H1 (cell line): ENCODE measurements around the gene GARNL3. TPM values are rescaled to one million over a fixed set of nuclear protein-coding genes. Genes with fewer than 3 reads are reported as not detected.

Source experiments
- CTCF ChIA-PET: fragments of 300-600 bp; sonication (Branson Sonifier 250); formaldehyde crosslinking; loops from one replicate; lab custom pipeline; 2021; ENCODE audit not compliant: partially characterized antibody; lab: Charles Lee
- POLR2A ChIA-PET: fragments of 300-600 bp; sonication (Branson Sonifier 250); formaldehyde crosslinking; loops from one replicate; lab custom pipeline; 2021; ENCODE audit warnings: inconsistent platforms; ENCODE audit not compliant: partially characterized antibody; lab: Charles Lee
- DNase-seq, 2 experiments: peaks; one replicate each; pipeline versions ENCODE4 v3.0.0 to v3.0.0-alpha.2; 2010 to 2022; ENCODE audit warnings: low spot score in 2 of 2, low read depth in 1 of 2, mixed read lengths in 1 of 2
- FAIRE-seq: peaks from 2 replicates; lab custom pipeline; 2011; peaks lifted over from hg19 to GRCh38; lab: Jason Lieb, UNC
- H2AFZ ChIP-seq: 2 replicates; pipeline ENCODE4 v1.8.1; 2012; ENCODE audit warnings: low read length, inconsistent platforms
- H2AK5ac ChIP-seq: 2 replicates; pipeline ENCODE4 v1.6.1; 2013; ENCODE audit warnings: low read depth, low read length
- H2BK120ac ChIP-seq: replicated peaks from 2 replicates; pipeline ENCODE3; 2013; ENCODE audit warnings: low read depth, low read length, inconsistent platforms
- H2BK12ac ChIP-seq: 2 replicates; pipeline ENCODE4 v1.6.1; 2013; ENCODE audit warnings: low read depth, low read length
- H2BK15ac ChIP-seq: 2 replicates; pipeline ENCODE4 v1.6.1; 2013; ENCODE audit warnings: low read length
- H2BK20ac ChIP-seq: 2 replicates; pipeline ENCODE4 v1.6.1; 2013; ENCODE audit warnings: low read length
- H2BK5ac ChIP-seq: 2 replicates; pipeline ENCODE4 v1.6.1; 2013; ENCODE audit warnings: low read depth, low read length
- H3K14ac ChIP-seq: 2 replicates; pipeline ENCODE4 v1.6.1; 2013; ENCODE audit warnings: inconsistent platforms; ENCODE audit not compliant: insufficient read length
- H3K18ac ChIP-seq: 2 replicates; pipeline ENCODE4 v1.6.1; 2013; ENCODE audit warnings: low read length; ENCODE audit errors: extremely low read depth
- H3K23ac ChIP-seq: 2 replicates; pipeline ENCODE4 v1.6.1; 2013; ENCODE audit warnings: inconsistent platforms; ENCODE audit not compliant: insufficient read length
- H3K23me2 ChIP-seq: 2 replicates; pipeline ENCODE4 v1.6.1; 2013; ENCODE audit warnings: low read depth, low read length
- H3K27ac ChIP-seq: 2 replicates; pipeline ENCODE4 v1.6.1; 2011; ENCODE audit warnings: low read depth, low read length, inconsistent platforms
- H3K27me3 ChIP-seq, 4 experiments: replicated peaks in 1 of 4; 1 replicate in 1 of 4; 2 replicates in 3 of 4; pipeline versions ENCODE4 v1.6.1 to v1.8.1; 2011 to 2013; ENCODE audit warnings: low read length in 3 of 4, mild to moderate bottlenecking in 3 of 4, inconsistent platforms in 2 of 4, mixed read lengths in 2 of 4, moderate library complexity in 1 of 4; ENCODE audit not compliant: control insufficient read depth in 3 of 4, insufficient read depth in 3 of 4; ENCODE audit errors: extremely low read depth in 1 of 4
- H3K36me3 ChIP-seq, 4 experiments: 2 replicates each; pipeline versions ENCODE4 v1.6.1 to v1.8.1; 2011 to 2013; ENCODE audit warnings: mild to moderate bottlenecking in 4 of 4, low read length in 3 of 4, moderate library complexity in 2 of 4, control low read depth in 1 of 4, inconsistent platforms in 1 of 4; ENCODE audit not compliant: insufficient read depth in 4 of 4, control insufficient read depth in 2 of 4
- H3K4ac ChIP-seq: replicated peaks from 2 replicates; pipeline ENCODE3; 2013; ENCODE audit warnings: low read length, low read depth, mixed read lengths, inconsistent platforms; ENCODE audit not compliant: insufficient read length
- H3K4me1 ChIP-seq, 4 experiments: replicated peaks in 1 of 4; 1 replicate in 1 of 4; 2 replicates in 3 of 4; pipeline versions ENCODE4 v1.6.1 to v1.8.1; 2011 to 2013; ENCODE audit warnings: low read length in 3 of 4, inconsistent platforms in 2 of 4, mixed read lengths in 1 of 4; ENCODE audit not compliant: insufficient read depth in 4 of 4, control insufficient read depth in 3 of 4
- H3K4me2 ChIP-seq, 2 experiments: 2 replicates each; pipeline versions ENCODE4 v1.6.1 to v1.8.1; 2011 to 2013; ENCODE audit warnings: low read depth in 2 of 2, low read length in 2 of 2, control low read depth in 1 of 2, inconsistent platforms in 1 of 2, mild to moderate bottlenecking in 1 of 2; ENCODE audit not compliant: insufficient read depth in 1 of 2
- H3K4me3 ChIP-seq, 4 experiments: fragments of 200-600, 300-600 bp in 1 of 4; sonication (generic), shearing (Covaris generic), sonication (Bioruptor Twin) in 1 of 4; 2 replicates each; pipeline versions ENCODE4 v1.5.1 to v1.8.1; 2011 to 2016; ENCODE audit warnings: low read length in 4 of 4, low read depth in 3 of 4, control low read depth in 2 of 4, inconsistent platforms in 2 of 4, mild to moderate bottlenecking in 2 of 4, mixed read lengths in 1 of 4, moderate library complexity in 1 of 4; ENCODE audit not compliant: insufficient read depth in 2 of 4; ENCODE audit errors: extremely low read depth in 1 of 4
- H3K56ac ChIP-seq: replicated peaks from 2 replicates; pipeline ENCODE3; 2013; ENCODE audit warnings: low read depth, mild to moderate bottlenecking, mixed read lengths, low read length, inconsistent platforms; ENCODE audit not compliant: insufficient read length
- H3K79me1 ChIP-seq: 2 replicates; pipeline ENCODE4 v1.6.1; 2013; ENCODE audit warnings: low read depth, low read length, control low read depth
- H3K79me2 ChIP-seq, 2 experiments: 2 replicates each; pipeline versions ENCODE4 v1.6.1 to v1.8.1; 2012 to 2013; ENCODE audit warnings: low read length in 2 of 2, mild to moderate bottlenecking in 2 of 2, inconsistent platforms in 1 of 2; ENCODE audit not compliant: insufficient read depth in 2 of 2, control insufficient read depth in 1 of 2
- H3K9ac ChIP-seq, 4 experiments: replicated peaks in 1 of 4; 1 replicate in 1 of 4; 2 replicates in 3 of 4; pipeline versions ENCODE4 v1.6.1 to v1.8.1; 2011 to 2013; ENCODE audit warnings: low read depth in 3 of 4, low read length in 3 of 4, control low read depth in 2 of 4, mild to moderate bottlenecking in 2 of 4, moderate library complexity in 2 of 4, inconsistent platforms in 1 of 4; ENCODE audit errors: extremely low read depth in 1 of 4
- H3K9me3 ChIP-seq, 2 experiments: 2 replicates each; pipeline versions ENCODE4 v1.6.1 to v1.8.1; 2012 to 2013; ENCODE audit warnings: mild to moderate bottlenecking in 2 of 2, moderate library complexity in 2 of 2, control low read depth in 1 of 2, inconsistent platforms in 1 of 2, low read depth in 1 of 2, low read length in 1 of 2, mixed read lengths in 1 of 2; ENCODE audit not compliant: insufficient read depth in 2 of 2
- H4K20me1 ChIP-seq, 2 experiments: replicated peaks in 1 of 2; 2 replicates each; pipeline versions ENCODE3 to v1.8.1; 2011 to 2013; ENCODE audit warnings: inconsistent platforms in 2 of 2, low read length in 2 of 2, mild to moderate bottlenecking in 1 of 2; ENCODE audit not compliant: insufficient read depth in 2 of 2, control insufficient read depth in 1 of 2
- H4K5ac ChIP-seq: 2 replicates; pipeline ENCODE4 v1.6.1; 2013; ENCODE audit warnings: low read length, low read depth, mixed read lengths, inconsistent platforms; ENCODE audit not compliant: insufficient read length
- H4K8ac ChIP-seq: 2 replicates; pipeline ENCODE4 v1.8.0; 2013; ENCODE audit warnings: mild to moderate bottlenecking, moderate library complexity, low read length, inconsistent platforms; ENCODE audit not compliant: insufficient read depth; ENCODE audit errors: extremely low read depth
- H4K91ac ChIP-seq: replicated peaks from 2 replicates; pipeline ENCODE3; 2013; ENCODE audit warnings: low read length, mixed read lengths, inconsistent platforms; ENCODE audit not compliant: insufficient read length
- BACH1 ChIP-seq: IDR thresholded peaks from 2 replicates; pipeline ENCODE4 v1.6.1; 2012; ENCODE audit warnings: low read length, improper control_type of control experiment
- CEBPB ChIP-seq: IDR thresholded peaks from 2 replicates; pipeline ENCODE4 v1.6.1; 2012; ENCODE audit warnings: low read depth, low read length
- EGR1 ChIP-seq: IDR thresholded peaks from 2 replicates; pipeline ENCODE4 v1.6.1; 2011; ENCODE audit warnings: low read depth, low read length, borderline replicate concordance
- NANOG ChIP-seq: IDR thresholded peaks from 2 replicates; pipeline ENCODE4 v1.6.1; 2011; ENCODE audit warnings: low read length, low read depth, mild to moderate bottlenecking, inconsistent platforms; ENCODE audit not compliant: insufficient read depth, poor library complexity, severe bottlenecking
- POLR2AphosphoS5 ChIP-seq: IDR thresholded peaks from 2 replicates; pipeline ENCODE4 v1.6.1; 2011; ENCODE audit warnings: low read depth, low read length
- RAD21 ChIP-seq, 2 experiments: IDR thresholded peaks in 1 of 2; conservative IDR thresholded peaks in 1 of 2; 2 replicates each; pipeline ENCODE4 v1.6.1; 2011; ENCODE audit warnings: low read depth in 2 of 2, low read length in 2 of 2, improper control_type of control experiment in 1 of 2, inconsistent platforms in 1 of 2, mild to moderate bottlenecking in 1 of 2, moderate library complexity in 1 of 2
- RBBP5 ChIP-seq: IDR thresholded peaks from 2 replicates; pipeline ENCODE4 v1.7.1; 2012; ENCODE audit warnings: low read depth, mild to moderate bottlenecking, inconsistent platforms, low read length, moderate library complexity, borderline replicate concordance
- RXRA ChIP-seq: IDR thresholded peaks from 2 replicates; pipeline ENCODE4 v1.6.1; 2011; ENCODE audit warnings: low read depth, mild to moderate bottlenecking, low read length, moderate library complexity; ENCODE audit not compliant: insufficient read depth
- SAP30 ChIP-seq: fragments of 300-600 bp; sonication (generic); IDR thresholded peaks from 2 replicates; pipeline ENCODE4 v1.7.1; 2012; ENCODE audit warnings: low read length, moderate library complexity, mild to moderate bottlenecking, inconsistent platforms; ENCODE audit not compliant: insufficient read depth, insufficient replicate concordance
- SUZ12 ChIP-seq: fragments of 200-600 bp; sonication (generic); IDR thresholded peaks from 2 replicates; pipeline ENCODE4 v1.6.1; 2012; ENCODE audit warnings: mild to moderate bottlenecking, inconsistent platforms, low read length, moderate library complexity, mixed read lengths
- TAF1 ChIP-seq: IDR thresholded peaks from 2 replicates; pipeline ENCODE4 v1.6.1; 2011; ENCODE audit warnings: mild to moderate bottlenecking, low read depth, low read length
- WGBS, 2 experiments: shearing (Covaris generic) in 1 of 2; methylation state at CpG; one replicate each; pipeline versions ENCODE4 v1.1.6 to v1.1.7; 2013 to 2015; ENCODE audit warnings: low lambda C conversion rate in 2 of 2, mixed read lengths in 2 of 2, inconsistent platforms in 1 of 2, low coverage in 1 of 2, missing lambda C conversion rate in 1 of 2; ENCODE audit not compliant: insufficient replicate concordance in 2 of 2, insufficient coverage in 1 of 2, insufficient read length in 1 of 2; ENCODE audit errors: extremely low coverage in 1 of 2, missing lambda C conversion rate in 1 of 2; 5-methylcytosine and 5-hydroxymethylcytosine counted together
- polyA plus RNA-seq, 7 experiments: library from polyadenylated mRNA; depleted of rRNA in 3 of 7; stranded (reverse) in 5 of 7; unstranded in 2 of 7; fragments of >200 nt in 5 of 7; fragments of 200-250 nt in 2 of 7; gene quantifications; 1 replicate in 5 of 7; 2 replicates in 1 of 7; 4 replicates in 1 of 7; pipeline versions ENCODE4 v1.2.1 to v1.2.3, GENCODE V29; 2011 to 2013; ENCODE audit warnings: missing spikeins in 2 of 7, mixed read lengths in 2 of 7
- total RNA-seq: library from RNA; stranded (reverse); fragmentation: NEBNext Ultra II Directional; extraction: Animal tissue kit (Norgen Biotek cat#: 25700); gene quantifications from 2 replicates; pipeline ENCODE4 v1.2.1, GENCODE V29; 2021
- TF ChIP-seq, protein P1 (sequence below): IDR thresholded peaks from 2 replicates; pipeline ENCODE4 v1.6.1; 2012; ENCODE audit warnings: low read length, inconsistent platforms

GARNL3 gene
- total and polyA plus RNA-seq, 2 of the 8 experiments (the other 6 are each of a cell fraction or from before 2014, with no cell fraction given): 6.5 to 18.3 TPM

DNA sequence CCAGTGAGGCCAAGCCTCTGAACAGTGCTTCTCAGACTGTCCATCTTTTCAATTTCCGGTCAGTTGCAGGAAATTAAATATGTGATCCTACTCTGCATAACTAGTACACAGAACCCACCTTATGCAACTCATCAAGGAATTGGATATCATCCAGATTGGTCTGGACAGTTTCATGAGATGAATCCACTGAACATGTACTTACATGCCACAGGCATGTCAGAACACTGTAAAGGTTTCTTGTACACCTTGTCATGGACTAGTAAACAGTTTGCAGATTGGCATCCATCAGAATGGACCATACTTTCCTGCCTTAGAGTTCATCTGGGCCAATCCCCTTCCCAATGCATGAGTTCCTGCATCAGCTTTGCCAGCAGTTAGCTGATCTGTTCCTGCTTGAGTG is 30.4 kb downstream of the GARNL3 start:
- H2BK20ac ChIP-seq: no peak overlapping the region
- CTCF ChIA-PET: interaction anchor here (0.7 to 2.6 kb wide), 2 partner anchors 17 to 42 kb away, joined by 3 to 9 read pairs; no protein-coding TSS in a partner anchor
- no peak overlapping the region for H3K9ac ChIP-seq
- H2BK120ac ChIP-seq: no peak overlapping the region
- H3K14ac ChIP-seq: no peak overlapping the region
- no peak overlapping the region for H3K23ac ChIP-seq
- no peak overlapping the region for H3K4ac ChIP-seq
- FAIRE-seq (no peak), DNase-seq (no peak)
- no peak overlapping the region for H4K5ac ChIP-seq
- no peaks in the 10 kb centered on the region; the same call in 1 of the 2 replicates for H3K79me1 ChIP-seq
- H2AFZ ChIP-seq: no peak overlapping the region
- no peak overlapping the region for H3K4me3 ChIP-seq
- H3K23me2 ChIP-seq: no peaks in the 10 kb centered on the region
- 90% methylated on average over 1 of the region's 1 CpG; no CpG with 5 or more reads in 1 of the 2 experiments for WGBS, 2 experiments
- H3K4me2 ChIP-seq: no peak overlapping the region
- no peak overlapping the region for H4K91ac ChIP-seq
- H3K79me2 ChIP-seq: no peaks in the 10 kb centered on the region
- no peaks in the 10 kb centered on the region for H3K27me3 ChIP-seq
- H3K4me1 ChIP-seq: peaks cover 0 to 3% (median 0%) of the 10 kb centered on the region in 4 experiments; a peak in 1 of 7 replicates
- no peaks in the 10 kb centered on the region for H3K9me3 ChIP-seq
- POLR2A ChIA-PET: no interaction called here
- no peak overlapping the region for H3K56ac ChIP-seq
- H2BK15ac ChIP-seq: no peak overlapping the region
- no peak overlapping the region for H2BK12ac ChIP-seq
- no peaks in the 10 kb centered on the region; a peak in 1 of 8 replicates for H3K36me3 ChIP-seq
- no peak overlapping the region for H3K18ac ChIP-seq
- no peak overlapping the region for H3K27ac ChIP-seq
- H4K8ac ChIP-seq: no peak overlapping the region
- no peaks in the 10 kb centered on the region for H4K20me1 ChIP-seq
- H2AK5ac ChIP-seq: no peak overlapping the region
- 0 out of 2 replicates have a peak overlapping the region, but pooled peaks have one; percentile 15 for H2BK5ac ChIP-seq
- TF ChIP-seq, protein P1, sequence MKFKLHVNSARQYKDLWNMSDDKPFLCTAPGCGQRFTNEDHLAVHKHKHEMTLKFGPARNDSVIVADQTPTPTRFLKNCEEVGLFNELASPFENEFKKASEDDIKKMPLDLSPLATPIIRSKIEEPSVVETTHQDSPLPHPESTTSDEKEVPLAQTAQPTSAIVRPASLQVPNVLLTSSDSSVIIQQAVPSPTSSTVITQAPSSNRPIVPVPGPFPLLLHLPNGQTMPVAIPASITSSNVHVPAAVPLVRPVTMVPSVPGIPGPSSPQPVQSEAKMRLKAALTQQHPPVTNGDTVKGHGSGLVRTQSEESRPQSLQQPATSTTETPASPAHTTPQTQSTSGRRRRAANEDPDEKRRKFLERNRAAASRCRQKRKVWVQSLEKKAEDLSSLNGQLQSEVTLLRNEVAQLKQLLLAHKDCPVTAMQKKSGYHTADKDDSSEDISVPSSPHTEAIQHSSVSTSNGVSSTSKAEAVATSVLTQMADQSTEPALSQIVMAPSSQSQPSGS: no peak
- TF ChIP-seq CEBPB (no peak), BACH1 (no peak), RBBP5 (no peak), RAD21 (IDR thresholded peaks at IDR 0.05 in 1 of 2, conservative IDR thresholded peaks at IDR 0.05 in 1 of 2; ENCODE audit: low read depth in 2 of 2, low read length in 2 of 2) (no peak), SAP30 (no peak), POLR2AphosphoS5 (no peak), RXRA (no peak), SUZ12 (no peak), TAF1 (no peak), NANOG (no peak), EGR1 (no peak)
